NCI-H2171 (cell line): ENCODE results near the gene CES4A.
"Not testable (repeated sequence)": the region's sequence is repeated elsewhere in the genome, so short reads cannot be mapped to it uniquely, and the experiment has no call there.

Source experiments
- DNase-seq: peaks from one replicate; lab custom pipeline; 2025; lab: John Stamatoyannopoulos, UW

The CES4A gene

DNA sequence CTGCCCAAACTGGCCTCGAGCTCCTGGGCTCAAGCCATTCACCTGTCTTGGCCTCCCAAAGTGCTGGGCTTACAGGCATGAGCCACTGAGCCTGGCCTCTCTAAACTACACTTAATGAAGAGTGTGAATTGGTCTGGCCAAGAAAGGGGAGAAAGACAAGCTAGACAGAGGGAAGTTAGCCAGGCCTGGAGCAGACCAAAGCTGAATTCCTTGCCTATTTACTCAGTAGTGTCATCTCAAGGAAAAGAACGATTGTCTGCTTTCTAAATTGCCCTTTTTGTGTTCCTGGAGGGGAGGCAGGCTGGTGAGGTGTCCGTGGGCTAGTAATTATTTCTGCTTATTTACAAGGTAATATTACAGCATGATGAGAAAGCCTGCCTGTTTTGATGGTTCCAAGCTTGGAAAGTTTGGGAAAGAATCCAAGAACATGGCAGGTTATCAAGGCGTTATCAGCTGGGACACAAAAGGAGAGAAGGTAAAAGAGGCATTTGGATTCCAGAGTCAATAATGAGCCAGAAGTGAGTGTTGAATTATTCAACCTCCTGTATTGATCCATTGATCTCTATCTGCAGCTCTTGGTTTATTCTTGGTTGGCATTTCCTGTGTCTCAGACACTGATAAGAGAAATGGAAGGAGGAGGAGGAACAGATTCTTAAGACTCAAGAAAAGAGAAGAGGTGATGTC lies 34.3 kb downstream of the CES4A start:
- no peak for DNase-seq

DNA sequence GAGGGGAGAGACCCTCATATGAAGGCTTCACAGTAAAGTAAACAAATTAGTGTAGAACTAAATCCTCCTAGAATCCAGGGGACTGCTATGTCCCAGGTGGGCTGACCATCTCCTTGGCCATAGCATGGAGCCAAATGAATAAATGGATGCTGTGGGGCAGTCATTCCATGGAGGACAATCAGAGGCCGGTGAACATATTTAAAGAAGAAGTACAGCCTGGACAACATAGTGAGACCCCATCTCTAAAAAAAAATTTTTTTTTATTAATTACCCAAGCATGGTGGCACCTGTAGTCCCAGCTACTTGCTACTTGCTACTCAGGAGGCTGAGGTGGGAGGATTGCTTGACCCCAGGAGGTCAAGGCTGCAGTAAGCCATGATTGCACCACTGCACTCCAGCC lies 35.3 kb downstream of the CES4A start:
- no peak for DNase-seq

DNA sequence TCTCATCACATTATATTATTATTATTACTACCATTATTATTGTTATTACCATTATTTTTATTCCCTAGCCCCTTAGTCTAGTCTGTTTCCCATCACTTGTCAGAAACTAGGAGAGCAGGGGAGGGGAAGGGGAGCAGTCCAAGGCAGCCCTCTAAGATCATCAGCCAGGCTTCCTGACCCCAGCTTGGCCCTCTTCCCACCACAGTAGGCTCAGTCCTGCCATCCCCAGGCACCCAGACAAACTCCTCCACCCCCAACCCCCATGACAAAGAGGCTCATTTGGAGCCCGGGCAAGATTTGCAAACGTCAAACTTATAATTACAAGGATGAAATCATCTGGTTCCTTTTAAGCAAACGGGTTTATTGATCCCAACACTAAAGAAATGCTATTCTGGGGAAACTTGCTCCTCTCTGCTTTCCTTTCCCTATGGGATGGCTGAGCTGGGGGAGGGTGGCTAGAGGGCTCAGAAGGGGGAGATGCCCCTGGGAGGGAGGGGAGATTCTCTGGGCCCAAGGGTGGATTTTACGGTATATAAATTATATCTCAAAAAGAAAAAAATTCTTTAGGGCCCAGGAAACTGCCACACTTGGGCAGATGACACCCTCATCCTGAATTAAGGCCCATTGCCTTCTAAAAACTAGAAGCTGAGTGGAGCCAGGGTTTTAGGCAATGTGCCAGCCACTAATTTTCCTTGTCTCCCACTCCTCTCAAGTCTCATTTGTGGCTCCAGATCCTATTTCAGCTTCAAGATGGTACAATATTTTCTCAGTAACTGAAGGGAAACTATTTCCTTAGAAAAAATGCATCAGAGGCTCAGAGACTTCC lies 36.2 kb downstream of the CES4A start:
- peak; percentile 53 for DNase-seq

DNA sequence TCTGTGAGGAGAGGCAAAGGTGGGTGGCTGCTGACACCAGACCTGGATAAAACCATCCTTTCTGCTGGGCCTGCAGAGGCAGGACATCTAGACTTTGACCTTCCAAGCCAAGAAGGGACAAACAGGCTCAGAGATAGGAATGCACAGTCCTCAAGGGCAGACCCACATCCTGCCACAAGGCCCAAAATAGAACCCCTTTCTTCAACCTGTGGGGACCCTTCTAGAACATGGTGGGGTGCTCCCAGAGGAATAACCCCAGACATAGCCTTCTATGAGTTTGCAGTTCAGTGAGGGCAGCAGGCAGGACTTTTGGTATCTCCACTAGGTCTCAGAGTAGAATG lies 36.8 kb downstream of the CES4A start:
- no peak for DNase-seq

DNA sequence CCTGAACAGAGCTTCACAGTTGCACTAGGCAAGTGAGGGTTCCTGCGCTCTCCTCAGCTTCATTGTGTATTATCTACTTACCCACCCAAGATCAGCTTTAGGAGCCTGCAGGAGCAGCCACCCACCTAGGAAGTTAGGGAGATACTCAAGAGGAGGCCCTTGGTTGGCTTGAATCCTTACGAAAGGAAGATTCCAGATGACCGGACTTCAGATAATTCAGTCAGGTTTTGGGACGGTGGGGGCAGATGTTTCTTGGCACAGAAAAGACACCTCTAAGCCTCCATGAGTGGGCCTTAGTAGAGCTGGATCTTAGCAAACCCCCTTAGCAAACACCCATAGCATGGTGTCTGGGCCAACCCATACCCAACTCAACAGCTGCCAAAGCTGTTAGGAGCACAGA lies 38.2 kb downstream of the CES4A start:
- no peak for DNase-seq

DNA sequence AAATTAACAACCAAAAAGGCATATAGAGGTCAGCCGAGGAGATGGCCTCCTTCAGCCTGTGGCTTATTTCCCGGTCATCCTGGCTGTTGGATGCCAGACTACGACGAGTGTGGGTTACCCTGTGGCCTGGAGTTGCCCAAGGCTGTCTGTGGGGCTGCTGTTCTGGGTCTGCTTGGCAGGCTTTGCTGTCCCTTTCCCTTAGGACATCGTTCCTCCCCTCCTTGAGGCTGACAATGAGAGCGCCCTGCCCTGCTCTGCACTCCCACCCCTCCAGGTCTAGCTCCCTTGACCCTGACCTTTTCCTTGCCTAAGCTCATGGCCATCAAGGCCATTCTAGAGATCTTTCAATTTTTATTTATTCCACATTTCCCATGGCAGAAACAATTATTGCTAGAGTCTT lies 38.7 kb downstream of the CES4A start:
- no peak for DNase-seq

DNA sequence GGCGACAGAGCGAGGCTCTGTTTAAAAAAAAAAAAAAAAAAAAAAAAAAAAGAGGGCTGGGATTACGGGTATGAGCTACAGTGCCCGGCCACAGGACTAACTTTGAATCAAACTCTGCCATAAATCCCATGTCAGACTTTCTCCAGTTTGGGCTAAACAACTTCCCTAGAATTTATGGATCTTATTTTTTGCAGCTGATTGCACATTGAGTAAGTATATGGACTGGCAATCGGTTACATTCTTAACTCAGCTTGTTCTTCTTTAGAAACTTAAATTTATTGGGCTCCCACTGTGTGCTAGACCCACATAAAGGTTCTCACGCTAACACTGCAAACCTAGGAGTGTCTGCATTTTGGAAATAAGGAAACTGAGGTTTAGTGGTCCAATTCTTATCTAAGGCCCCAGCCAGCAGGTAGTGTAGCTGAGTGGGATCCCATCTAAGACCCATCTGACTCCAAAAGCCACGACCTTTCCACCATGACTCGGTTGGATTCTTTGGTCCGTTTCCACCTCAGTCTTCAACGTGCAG lies 39.8 kb downstream of the CES4A start:
- no peak for DNase-seq

DNA sequence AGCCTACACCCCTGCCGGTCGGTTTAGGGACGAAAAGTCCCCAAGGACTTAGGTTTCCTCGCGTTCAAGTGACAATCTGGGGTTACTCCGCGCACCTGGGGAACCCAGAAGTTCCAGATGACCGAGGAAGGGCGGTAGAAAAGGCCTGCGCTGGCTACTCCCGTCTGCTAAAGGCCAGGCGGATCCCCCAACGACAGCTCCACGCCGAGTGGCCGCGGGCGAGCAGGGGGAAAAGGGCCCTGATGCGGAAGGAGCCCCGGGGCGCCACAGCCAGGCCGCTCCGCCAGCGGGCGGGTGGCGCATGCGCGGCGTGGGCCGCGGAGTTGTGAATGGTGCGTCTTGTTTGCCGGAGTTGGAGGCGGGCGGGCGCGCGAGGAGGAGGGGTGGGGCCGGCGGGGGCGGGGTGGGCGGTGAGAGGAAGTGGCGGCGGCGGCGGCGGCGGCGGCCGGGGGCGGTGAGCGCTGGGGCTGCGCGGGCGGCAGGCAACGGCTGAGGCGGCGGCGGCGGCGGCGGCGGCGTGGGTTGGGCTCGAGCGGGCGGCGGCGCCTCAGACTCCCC lies 40.4 kb downstream of the CES4A start, which contains the start of gene CBFB:
CBFB (plus strand) TSS at position 454 of the 558 bp plus-strand sequence. CDS start 259 bp downstream, outside the sequence.
- peak; percentile 86 for DNase-seq

DNA sequence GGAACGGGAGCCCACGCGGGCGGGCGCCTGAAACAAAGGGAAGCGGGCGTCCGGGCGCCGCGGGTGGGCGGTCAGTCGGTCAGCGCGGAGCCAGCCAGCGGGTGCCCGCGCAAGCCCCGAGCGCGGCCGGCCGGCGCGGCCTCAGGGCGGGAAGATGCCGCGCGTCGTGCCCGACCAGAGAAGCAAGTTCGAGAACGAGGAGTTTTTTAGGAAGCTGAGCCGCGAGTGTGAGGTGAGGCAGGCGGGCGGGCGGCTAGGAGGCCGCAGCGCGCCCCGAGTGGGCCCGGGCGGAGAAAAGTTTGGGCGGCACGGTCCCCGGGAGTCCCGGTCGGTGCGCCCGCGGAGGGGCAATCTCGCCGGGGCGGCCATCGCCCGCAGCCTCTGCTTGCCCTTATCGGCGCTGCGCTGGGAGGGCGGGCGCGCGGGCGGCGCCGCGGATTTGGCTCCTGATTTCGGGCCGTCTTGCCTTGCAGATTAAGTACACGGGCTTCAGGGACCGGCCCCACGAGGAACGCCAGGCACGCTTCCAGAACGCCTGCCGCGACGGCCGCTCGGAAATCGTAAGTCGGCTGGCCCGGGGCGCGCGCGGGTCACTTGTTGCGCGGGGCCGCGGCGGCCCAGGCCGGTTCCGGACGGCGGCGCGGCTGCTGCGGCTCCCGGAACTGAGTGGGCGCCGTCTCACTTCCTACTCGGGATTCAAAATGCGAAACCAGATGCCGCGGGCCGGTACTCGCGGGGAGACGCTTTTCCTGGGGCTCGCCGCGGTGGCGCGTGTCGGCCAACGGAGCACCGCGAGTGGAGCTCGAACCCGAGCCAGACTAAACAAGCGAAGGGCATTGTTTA lies 41.1 kb downstream of the CES4A start:
- DNase-seq, result no peak

DNA sequence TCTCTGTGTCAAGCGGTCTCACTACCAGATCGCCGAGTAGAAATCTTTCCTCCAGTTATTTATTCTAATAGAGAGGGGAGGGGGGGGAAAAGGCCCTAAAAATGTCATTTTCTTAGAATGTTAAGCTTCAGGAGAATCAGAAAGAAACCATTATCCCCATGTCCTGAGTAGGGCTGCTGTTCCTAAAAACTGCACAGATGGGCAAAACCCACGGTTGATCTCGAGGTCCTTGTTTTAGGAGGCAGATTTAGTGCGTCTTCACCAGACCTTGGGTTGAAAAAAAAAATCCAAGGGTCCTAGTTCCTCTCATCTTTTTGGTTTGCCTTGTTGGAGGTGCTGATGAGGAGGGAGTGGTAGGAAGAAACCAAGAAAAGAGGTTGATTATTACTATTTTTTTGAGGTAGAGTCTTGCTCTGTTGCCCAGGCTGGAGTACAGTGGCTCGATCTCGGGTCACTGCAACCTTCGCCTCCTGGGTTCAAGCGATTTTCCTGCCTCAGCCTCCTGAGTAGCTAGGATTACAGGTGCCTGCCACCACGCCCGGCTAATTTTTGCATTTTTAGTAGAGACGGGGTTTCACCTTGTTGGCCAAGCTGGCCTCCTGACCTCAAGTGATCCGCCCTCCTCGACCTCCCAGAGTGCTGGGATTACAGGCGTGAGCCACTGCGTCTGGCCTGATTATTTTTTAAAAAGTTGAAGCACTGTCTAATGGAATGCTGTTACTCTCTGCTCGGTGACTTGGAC lies 42.0 kb downstream of the CES4A start:
- no peak for DNase-seq

DNA sequence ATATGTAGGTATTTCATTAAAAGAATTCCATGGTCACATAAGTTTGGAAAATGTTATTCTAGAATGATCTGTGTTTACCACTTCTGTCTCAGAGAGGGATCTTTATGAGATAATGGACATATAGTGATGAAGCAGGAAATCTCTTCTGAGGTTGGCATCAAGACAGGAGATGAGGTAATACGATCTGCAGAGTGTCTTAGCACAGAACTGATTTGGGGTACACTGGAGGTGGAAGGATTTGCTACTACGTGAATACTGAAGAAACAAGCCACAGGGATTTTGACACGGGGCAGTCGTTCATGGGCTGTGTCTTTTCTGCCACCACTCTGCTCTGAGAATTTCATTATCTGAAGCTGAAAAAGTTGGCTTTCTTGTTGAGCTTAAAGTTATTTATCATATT lies 46.1 kb downstream of the CES4A start:
- no peak for DNase-seq

DNA sequence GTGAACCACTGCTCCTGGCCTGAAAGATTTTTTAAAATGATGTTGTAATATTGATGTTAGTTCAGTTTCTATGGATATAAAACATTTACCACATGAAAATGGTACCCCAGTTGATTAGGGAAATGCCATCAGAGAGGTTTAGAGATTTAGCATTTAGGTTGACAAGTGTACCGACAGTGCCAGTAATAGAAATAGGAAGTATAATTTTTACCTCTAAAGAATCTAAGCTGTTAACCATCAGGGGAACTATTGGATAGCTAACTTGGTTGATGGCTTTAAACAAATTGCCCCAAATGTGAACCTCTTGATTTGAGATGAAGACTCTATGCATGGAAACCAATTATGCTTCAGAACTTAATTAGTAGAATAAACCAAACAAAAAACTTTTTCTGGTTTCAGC lies 47.0 kb downstream of the CES4A start:
- no peak for DNase-seq

DNA sequence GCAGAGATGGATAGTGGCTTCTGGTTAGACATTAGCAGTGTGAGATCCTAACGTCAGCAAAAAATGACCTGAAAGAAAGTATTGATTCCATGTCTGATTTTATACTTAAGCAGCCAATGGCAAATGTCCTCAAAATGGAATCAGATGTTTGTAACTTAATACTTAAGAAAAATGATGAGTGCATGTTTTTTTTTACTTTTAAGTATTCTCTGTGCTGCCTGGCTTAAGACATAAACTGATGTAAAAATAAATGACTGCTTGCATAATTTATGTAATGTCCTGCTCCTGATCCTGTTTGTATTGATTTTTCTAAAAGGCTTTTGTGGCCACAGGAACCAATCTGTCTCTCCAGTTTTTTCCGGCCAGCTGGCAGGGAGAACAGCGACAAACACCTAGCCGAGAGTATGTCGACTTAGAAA lies 47.9 kb downstream of the CES4A start:
- DNase-seq, result no peak

DNA sequence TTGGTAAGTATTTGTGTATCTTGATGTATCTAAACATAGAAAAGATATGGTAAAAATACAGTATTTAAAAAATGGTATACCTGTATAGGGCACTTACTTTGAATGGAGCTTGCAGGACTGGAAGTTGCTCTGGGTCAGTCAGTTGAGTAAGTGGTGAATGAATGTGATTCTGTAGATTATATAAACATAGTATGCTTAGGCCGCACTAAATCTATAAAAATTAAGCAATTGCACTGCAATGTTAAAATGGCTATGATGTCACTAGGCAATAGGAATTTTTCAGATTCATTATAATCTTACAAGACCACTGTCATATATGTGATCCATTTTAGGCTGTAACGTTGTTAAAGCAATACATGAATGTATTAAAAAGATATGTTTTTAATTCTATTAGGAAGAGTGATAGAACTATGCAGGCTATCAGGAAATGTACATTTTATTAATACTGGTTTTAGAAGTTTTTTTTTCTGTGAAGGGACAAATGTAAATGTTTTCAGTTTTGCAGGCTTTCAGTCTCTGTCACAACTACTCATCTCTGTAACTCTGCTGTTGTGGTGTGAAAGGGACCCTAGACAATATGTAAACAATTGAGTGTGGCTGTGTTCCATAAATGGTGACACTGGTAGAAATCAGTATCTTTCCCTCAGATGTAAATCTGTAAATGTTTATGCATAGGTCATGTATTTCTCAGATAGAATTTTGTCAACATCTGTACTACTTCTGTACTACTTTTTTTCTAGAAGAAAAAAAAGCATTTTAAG lies 51.1 kb downstream of the CES4A start:
- DNase-seq, result no peak

DNA sequence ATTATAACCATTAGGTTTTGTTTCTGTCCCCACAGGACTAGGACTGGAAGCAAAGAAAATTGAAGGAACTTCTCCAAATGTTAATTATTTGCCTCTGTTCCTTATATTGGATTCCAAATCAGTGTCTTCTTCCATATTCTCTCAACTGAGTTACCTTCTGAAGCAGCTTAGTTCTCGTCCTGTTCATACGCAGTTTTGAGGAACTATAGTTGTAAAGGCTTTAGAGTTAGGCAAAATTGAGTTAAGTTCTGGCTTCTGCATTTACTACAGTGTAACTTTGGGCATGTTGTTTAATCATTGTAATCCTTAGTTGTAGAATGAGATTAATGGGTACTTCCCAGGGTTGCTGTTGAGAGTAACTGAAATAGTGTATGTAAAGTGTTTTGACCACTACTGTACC lies 51.8 kb downstream of the CES4A start:
- DNase-seq, result no peak

DNA sequence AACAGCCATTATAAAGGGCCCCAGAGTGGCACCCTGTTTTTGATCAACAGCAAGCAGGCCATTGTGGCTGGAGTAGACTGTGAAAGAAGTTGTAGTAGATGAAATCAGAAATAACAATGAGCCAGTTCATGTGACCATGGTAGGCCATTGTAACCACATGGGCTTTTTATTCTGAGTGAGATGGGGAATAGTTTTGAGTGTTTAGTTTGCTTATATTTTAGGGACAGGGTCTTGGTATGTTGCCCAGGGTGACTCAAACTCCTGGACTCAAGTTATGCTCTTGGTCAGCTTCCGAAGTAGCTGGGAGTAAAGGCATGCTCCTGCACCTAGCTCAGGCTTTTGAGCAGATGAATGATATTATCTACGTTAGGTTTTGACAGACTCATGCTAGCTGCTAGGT lies 52.5 kb downstream of the CES4A start:
- no peak for DNase-seq

DNA sequence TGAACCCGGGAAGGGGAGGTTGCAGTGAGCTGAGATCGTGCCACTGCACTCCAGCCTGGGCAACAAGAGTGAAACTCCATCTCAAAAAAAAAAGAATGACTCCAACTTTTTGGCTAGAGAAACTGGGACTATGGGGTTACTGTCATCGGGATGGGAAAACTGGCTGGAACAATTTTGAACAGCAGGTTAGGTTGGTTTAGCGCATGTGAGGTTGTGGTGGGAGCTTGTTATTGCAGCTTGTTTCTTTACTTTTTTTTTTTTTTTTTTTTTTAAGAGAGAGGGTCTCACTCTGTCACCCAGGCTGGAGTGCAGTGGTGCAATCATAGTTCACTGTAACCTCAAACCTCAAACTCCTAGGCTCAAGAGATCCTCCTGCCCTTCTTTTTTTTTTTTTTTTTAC lies 53.1 kb downstream of the CES4A start:
- DNase-seq, result not testable (repeated sequence)

DNA sequence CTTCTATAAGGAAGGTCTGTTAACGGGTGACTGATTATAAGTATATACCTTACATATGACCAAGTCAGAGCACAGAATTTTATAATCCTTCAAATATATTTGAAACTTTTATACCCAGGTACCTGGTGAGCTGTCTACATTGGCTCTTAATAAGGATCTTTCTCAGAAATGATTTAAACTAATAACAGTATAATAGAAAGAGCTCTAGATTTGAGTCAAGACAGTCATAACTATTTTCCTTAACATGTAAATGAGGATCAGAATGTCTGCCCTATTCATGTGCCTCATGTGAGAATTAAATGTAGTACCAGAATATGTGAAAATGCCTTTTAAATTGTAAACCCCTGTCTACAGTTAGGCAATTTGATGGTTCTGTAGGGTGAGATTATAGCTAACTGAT lies 55.0 kb downstream of the CES4A start:
- no peak for DNase-seq

DNA sequence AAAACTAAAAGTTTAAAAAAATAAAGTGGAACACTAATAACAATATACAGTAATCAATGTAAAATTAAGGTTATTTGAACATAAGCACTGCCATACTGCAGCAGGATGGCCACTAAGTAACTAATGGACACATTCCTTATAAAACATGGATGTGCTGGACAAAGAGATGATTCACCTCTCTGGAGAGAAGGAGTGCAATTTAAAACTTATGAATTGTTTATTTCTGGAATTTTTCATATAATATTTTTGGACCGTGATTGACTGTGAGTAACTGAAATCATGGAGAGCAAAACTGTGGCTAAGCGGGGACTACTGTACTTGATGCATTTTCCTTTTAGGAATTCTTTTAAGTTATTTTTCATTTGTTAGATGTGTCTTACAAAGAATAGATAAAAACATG lies 62.4 kb downstream of the CES4A start:
- DNase-seq, result no peak

DNA sequence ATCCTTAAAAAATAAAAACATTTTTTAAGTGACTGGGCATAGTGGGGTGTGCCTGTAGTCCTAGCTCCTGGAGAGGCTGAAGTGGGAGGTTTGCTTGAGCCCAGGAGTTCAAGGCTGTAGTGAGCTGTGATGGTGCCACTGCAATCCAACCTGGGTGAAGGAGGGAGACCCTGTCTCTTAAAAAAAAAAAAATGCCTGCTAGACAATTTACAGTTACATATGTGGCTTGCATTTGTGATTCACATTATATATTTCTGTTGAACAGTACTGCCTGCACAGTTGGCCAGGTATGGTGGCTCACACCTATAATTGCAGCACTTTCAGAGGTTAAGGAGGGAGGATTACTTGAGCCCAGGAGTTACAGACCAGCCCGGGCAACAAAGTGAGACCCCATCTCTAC lies 64.0 kb downstream of the CES4A start:
- DNase-seq, result no peak
